HG03045 (cell line): ENCODE data around the gene RORC.

Experiments used
- ATAC-seq: cut with Tn5 transposase; IDR thresholded peaks from one replicate; pipeline ENCODE4 v1.9.1; 2021; ENCODE audit warnings: mild to moderate bottlenecking, moderate library complexity; ENCODE audit not compliant: unreplicated experiment

The RORC gene

GRCh38 chr1:151849126-151849525 lies 17.5 kb upstream of the RORC start:
- no peak for ATAC-seq

GRCh38 chr1:151847867-151848596 lies 16.4 kb upstream of the RORC start:
- no peak for ATAC-seq

- no peak for ATAC-seq
Observed at GRCh38 chr1:151846686-151847237, 15.2 kb upstream of the RORC start.

GRCh38 chr1:151846062-151846568 lies 14.5 kb upstream of the RORC start:
- no peak for ATAC-seq

GRCh38 chr1:151843398-151843797 lies 11.8 kb upstream of the RORC start:
- ATAC-seq = no peak

- ATAC-seq = no peak
Observed at GRCh38 chr1:151841141-151841540, 9.5 kb upstream of the RORC start.

GRCh38 chr1:151840421-151840820 lies 8.8 kb upstream of the RORC start:
- no peak for ATAC-seq

- no peak for ATAC-seq
Observed at GRCh38 chr1:151839457-151840403, 8.1 kb upstream of the RORC start, which contains the start of gene C2CD4D. Gene C2CD4D (minus strand): TSS chr1:151839820. CDS start chr1:151838989, 831 bp downstream.

GRCh38 chr1:151839082-151839412 lies 7.4 kb upstream of the RORC start:
- no peak for ATAC-seq

- ATAC-seq = no peak
Observed at GRCh38 chr1:151838222-151839081, 6.8 kb upstream of the RORC start.

GRCh38 chr1:151837884-151838221 lies 6.3 kb upstream of the RORC start:
- no peak for ATAC-seq

- ATAC-seq = no peak
Observed at GRCh38 chr1:151837197-151837596, 5.6 kb upstream of the RORC start.

GRCh38 chr1:151835596-151835995 lies 4.0 kb upstream of the RORC start:
- no peak for ATAC-seq

GRCh38 chr1:151834239-151834638 lies 2.6 kb upstream of the RORC start:
- no peak for ATAC-seq

GRCh38 chr1:151833172-151833900 lies 1.7 kb upstream of the RORC start:
- no peak for ATAC-seq

GRCh38 chr1:151832318-151832980 lies 847 bp upstream of the RORC start:
- ATAC-seq = no peak

- ATAC-seq = no peak
Observed at GRCh38 chr1:151831256-151831591, 378 bp downstream of the RORC start.

- no peak for ATAC-seq
Observed at GRCh38 chr1:151830055-151830454, 1.5 kb downstream of the RORC start.

GRCh38 chr1:151829352-151830046 lies 2.1 kb downstream of the RORC start:
- no peak for ATAC-seq
